OCI-LY7 (cell line): ENCODE measurements around the gene RPS27A. TPM values are rescaled to one million over a fixed set of nuclear protein-coding genes. Genes with fewer than 3 reads are reported as not detected.

Experiments
- BruUV-seq: library from RNA; stranded (reverse); fragments of 400-500 nt; replicated peaks from 2 replicates; lab custom pipeline; 2021; lab: Mats Ljungman, UMichigan
- CTCF ChIA-PET: fragments of 300-600 bp; sonication (Branson Sonifier 250); formaldehyde crosslinking; loops from one replicate; lab custom pipeline; 2022; ENCODE audit warnings: antibody characterized with exemption; ENCODE audit not compliant: unreplicated experiment; lab: Charles Lee
- POLR2A ChIA-PET: fragments of 300-600 bp; sonication (Branson Sonifier 250); formaldehyde crosslinking; loops from one replicate; lab custom pipeline; 2022; ENCODE audit warnings: antibody characterized with exemption; lab: Charles Lee
- DNase-seq: peaks from one replicate; pipeline ENCODE4 v3.0.0-alpha.2; 2015; ENCODE audit warnings: low spot score
- H2AFZ ChIP-seq: fragments of 200-600 bp; sonication (generic), shearing (Covaris generic); 2 replicates; pipeline ENCODE4 v1.6.1; 2014; ENCODE audit warnings: mild to moderate bottlenecking, antibody characterized with exemption, low read length, moderate library complexity
- H3K27ac ChIP-seq: fragments of 200-600 bp; sonication (generic); 2 replicates; pipeline ENCODE4 v1.5.1; 2014; ENCODE audit warnings: mixed run types, low read depth, mild to moderate bottlenecking, moderate library complexity, low read length, inconsistent platforms; ENCODE audit not compliant: poor library complexity, severe bottlenecking
- H3K36me3 ChIP-seq: fragments of 200-600 bp; sonication (generic); 2 replicates; pipeline ENCODE4 v1.6.1; 2014; ENCODE audit warnings: mild to moderate bottlenecking, antibody characterized with exemption, low read length, moderate library complexity, mixed read lengths; ENCODE audit not compliant: insufficient read depth
- H3K4me1 ChIP-seq: fragments of 200-600 bp; sonication (generic); 2 replicates; pipeline ENCODE4 v1.5.1; 2014; ENCODE audit warnings: mild to moderate bottlenecking, low read length; ENCODE audit not compliant: insufficient read depth, poor library complexity, severe bottlenecking
- H3K4me2 ChIP-seq: fragments of 200-600 bp; sonication (generic); 2 replicates; pipeline ENCODE4 v1.6.1; 2014; ENCODE audit warnings: mild to moderate bottlenecking, low read length
- H3K4me3 ChIP-seq: fragments of 200-600 bp; sonication (generic); 2 replicates; pipeline ENCODE4 v1.5.1; 2014; ENCODE audit warnings: mild to moderate bottlenecking, low read depth, low read length; ENCODE audit not compliant: poor library complexity, severe bottlenecking
- H3K79me2 ChIP-seq: fragments of 200-600 bp; sonication (generic); 2 replicates; pipeline ENCODE4 v1.6.1; 2016; ENCODE audit warnings: low read depth, mild to moderate bottlenecking, low read length, moderate library complexity, mixed read lengths; ENCODE audit not compliant: insufficient read depth
- H3K9me2 ChIP-seq: fragments of 200-600 bp; sonication (generic); 2 replicates; pipeline ENCODE4 v1.6.1; 2016; ENCODE audit warnings: mild to moderate bottlenecking, low read length, mixed read lengths; ENCODE audit not compliant: insufficient read depth
- H3K9me3 ChIP-seq: fragments of 200-600 bp; sonication (generic); 2 replicates; pipeline ENCODE4 v1.6.1; 2014; ENCODE audit warnings: mild to moderate bottlenecking, mixed run types, low read length, mixed read lengths
- H4K20me1 ChIP-seq: fragments of 200-600 bp; sonication (generic); 2 replicates; pipeline ENCODE4 v1.6.1; 2014; ENCODE audit warnings: mild to moderate bottlenecking, antibody characterized with exemption, low read length, moderate library complexity, mixed read lengths; ENCODE audit not compliant: insufficient read depth
- CTCF ChIP-seq: fragments of 200-600 bp; sonication (generic); conservative IDR thresholded peaks from 2 replicates; pipeline ENCODE4 v1.5.1; 2014; ENCODE audit warnings: mild to moderate bottlenecking, antibody characterized with exemption, low read length, moderate library complexity, mixed read lengths
- EZH2phosphoT487 ChIP-seq: fragments of 200-600 bp; sonication (generic); IDR thresholded peaks from 2 replicates; pipeline ENCODE4 v1.6.1; 2018; ENCODE audit warnings: low read depth, borderline replicate concordance, mild to moderate bottlenecking, mixed run types, antibody characterized with exemption, low read length, moderate library complexity, mixed read lengths
- intact Hi-C: fragments of 100-400 bp; cut with micrococcal nuclease; formaldehyde crosslinking; loops from one replicate; pipeline ENCODE4 v1.10.0; 2022; ENCODE audit not compliant: unreplicated experiment
- total RNA-seq, 2 experiments: library from RNA; depleted of rRNA in 1 of 2; stranded (reverse); fragments of >200 nt in 1 of 2; shearing (Covaris generic) in 1 of 2; gene quantifications; 2 replicates each; pipeline ENCODE4 v1.2.3, GENCODE V29; 2014 to 2022

The RPS27A gene
- total RNA-seq, 2 experiments from 2014 or later: 1,456 to 1,716 TPM

GRCh38 chr2:55268288-55268906 lies 35.9 kb downstream of the RPS27A start:
- H3K4me1 ChIP-seq: peaks cover 9% of the 10 kb centered on the region
- H3K36me3 ChIP-seq: peaks cover 34% of the 10 kb centered on the region
- H2AFZ ChIP-seq: peak overlapping the region; percentile 93
- CTCF ChIA-PET: interaction anchor here (0.6 kb wide), 1 partner anchor 17 kb away, joined by 3 read pairs; no protein-coding TSS in a partner anchor
- BruUV-seq: TSS peak; percentile 95
- H3K9me2 ChIP-seq: no peaks in the 10 kb centered on the region
- POLR2A ChIA-PET: interaction anchor here (0.6 to 1.2 kb wide), 3 partner anchors 149 to 448 kb away, joined by 3 to 4 read pairs (median 4); no protein-coding TSS in a partner anchor
- no peaks in the 10 kb centered on the region for H4K20me1 ChIP-seq
- H3K4me2 ChIP-seq: peak overlapping the region; percentile 78
- intact Hi-C loops: no loop called here
- H3K79me2 ChIP-seq: peaks cover 10% of the 10 kb centered on the region; the same call in 1 of the 2 replicates
- DNase-seq: peak; percentile 37
- TF ChIP-seq CTCF: no peak
- no peak for TF ChIP-seq EZH2phosphoT487
- H3K9me3 ChIP-seq: no peaks in the 10 kb centered on the region
- peak overlapping the region; percentile 85 for H3K4me3 ChIP-seq
- H3K27ac ChIP-seq: peak overlapping the region; percentile 66

GRCh38 chr2:55268907-55269644 lies 36.6 kb downstream of the RPS27A start, which contains the start of gene MTIF2:
Gene MTIF2 (minus strand): TSS chr2:55269231. CDS start chr2:55263858, 5,373 bp downstream.
- BruUV-seq: no TSS peak
- intact Hi-C loops: loop anchor here (1.0 kb wide), 2 partner anchors 151 to 348 kb away; partner anchors contain the start of gene PPP4R3B
- H3K4me1 ChIP-seq: peaks cover 9% of the 10 kb centered on the region

More at GRCh38 chr2:55268907-55269644, 36.6 kb downstream of the RPS27A start, which contains the start of gene MTIF2:
- H3K36me3 ChIP-seq: peaks cover 27% of the 10 kb centered on the region
- H3K9me2 ChIP-seq: no peaks in the 10 kb centered on the region
- H3K4me2 ChIP-seq: peak within 1 kb of the TSS; percentile 78
- peak within 1 kb of the TSS; percentile 93 for H2AFZ ChIP-seq
- peak; percentile 93 for DNase-seq
- no peaks in the 10 kb centered on the region for H3K9me3 ChIP-seq
- no peaks in the 10 kb centered on the region for H4K20me1 ChIP-seq
- peaks cover 10% of the 10 kb centered on the region; the same call in 1 of the 2 replicates for H3K79me2 ChIP-seq
- 0 out of 2 replicates have a peak, but pooled peaks have one; percentile 25 for TF ChIP-seq CTCF
- no peak for TF ChIP-seq EZH2phosphoT487
- POLR2A ChIA-PET: interaction anchor here (0.5 to 1.5 kb wide), 9 partner anchors 12 to 1486 kb away, joined by 3 to 9 read pairs (median 4); no protein-coding TSS in a partner anchor
- CTCF ChIA-PET: interaction anchor here (0.9 kb wide), 2 partner anchors 9 to 16 kb away, joined by 3 read pairs; no protein-coding TSS in a partner anchor
- H3K4me3 ChIP-seq: peak within 1 kb of the TSS; percentile 85
- H3K27ac ChIP-seq: peak within 1 kb of the TSS; percentile 66
